OCI-LY3 (cell line): ENCODE data around the gene PLD5.

ENCODE experiments used
- H2AFZ ChIP-seq: fragments of 200-600, 300-600 bp; shearing (Covaris generic); 2 replicates; pipeline ENCODE4 v1.6.0; 2014; ENCODE audit warnings: antibody characterized with exemption, low read depth, low read length
- H3K27ac ChIP-seq: fragments of 200-600, 300-600 bp; sonication (generic); 2 replicates; pipeline ENCODE4 v1.5.1; 2014; ENCODE audit warnings: mild to moderate bottlenecking, low read length, moderate library complexity, mixed read lengths
- H3K27me3 ChIP-seq: fragments of 200-600, 300-600 bp; sonication (generic); 2 replicates; pipeline ENCODE4 v1.6.1; 2014; ENCODE audit warnings: low read depth, low read length, mixed read lengths
- H3K36me3 ChIP-seq: fragments of 200-600, 300-600 bp; sonication (generic); replicated peaks from 2 replicates; pipeline ENCODE3; 2014; ENCODE audit warnings: low read depth, low read length, mixed read lengths
- H3K4me1 ChIP-seq: fragments of 300-600, 200-600 bp; sonication (generic); 2 replicates; pipeline ENCODE4 v1.6.1; 2014; ENCODE audit warnings: low read length, mixed read lengths
- H3K4me2 ChIP-seq: fragments of 200-600, 300-600 bp; sonication (generic); 2 replicates; pipeline ENCODE4 v1.6.1; 2014; ENCODE audit warnings: low read length, mixed read lengths
- H3K4me3 ChIP-seq: fragments of 300-600, 200-600 bp; sonication (generic); 2 replicates; pipeline ENCODE4 v1.5.1; 2014; ENCODE audit warnings: antibody characterized with exemption, mild to moderate bottlenecking, low read length, moderate library complexity
- H3K79me2 ChIP-seq: fragments of 300-600, 200-600 bp; shearing (Covaris generic); 2 replicates; pipeline ENCODE4 v1.6.1; 2014; ENCODE audit warnings: mild to moderate bottlenecking, low read length, mixed read lengths
- H3K9ac ChIP-seq: fragments of 300-600, 200-600 bp; shearing (Covaris generic); 2 replicates; pipeline ENCODE4 v1.6.0; 2014; ENCODE audit warnings: mild to moderate bottlenecking, low read length, moderate library complexity
- H3K9me3 ChIP-seq: fragments of 200-600, 300-600 bp; shearing (Covaris generic); 2 replicates; pipeline ENCODE4 v1.6.1; 2014; ENCODE audit warnings: low read length, mixed read lengths; ENCODE audit not compliant: insufficient read depth
- H4K20me1 ChIP-seq: fragments of 200-600, 300-600 bp; sonication (generic); 2 replicates; pipeline ENCODE4 v1.6.1; 2016; ENCODE audit warnings: low read length, mixed read lengths; ENCODE audit not compliant: insufficient read depth
- CTCF ChIP-seq: fragments of 200-600, 300-600 bp; sonication (generic); IDR thresholded peaks from 2 replicates; pipeline ENCODE4 v1.5.1; 2014; ENCODE audit warnings: antibody characterized with exemption, low read length, low read depth
- EZH2phosphoT487 ChIP-seq: fragments of 200-600 bp; shearing (Covaris generic); IDR thresholded peaks from 2 replicates; pipeline ENCODE4 v1.6.1; 2018; ENCODE audit warnings: antibody characterized with exemption, mixed run types, low read depth

PLD5 gene

GRCh38 chr1:242199776-242200458, 324.6 kb downstream of the PLD5 start:
- H2AFZ ChIP-seq = no peak overlapping the region
- H3K4me3 ChIP-seq = no peak overlapping the region
- H3K27ac ChIP-seq = no peak overlapping the region
- H4K20me1 ChIP-seq = no peaks in the 10 kb centered on the region
- no peaks in the 10 kb centered on the region for H3K36me3 ChIP-seq
- no peaks in the 10 kb centered on the region for H3K79me2 ChIP-seq
- no peak overlapping the region for H3K9ac ChIP-seq
- H3K4me2 ChIP-seq = no peak overlapping the region
- TF ChIP-seq CTCF (no peak), EZH2phosphoT487 (no peak)
- H3K9me3 ChIP-seq = no peaks in the 10 kb centered on the region
- H3K4me1 ChIP-seq = no peaks in the 10 kb centered on the region
- H3K27me3 ChIP-seq = peaks cover 3% of the 10 kb centered on the region; the same call in 1 of the 2 replicates

- Histone ChIP-seq H3K9me3 (no peaks in the 10 kb centered on the region), H3K36me3 (no peaks in the 10 kb centered on the region), H3K9ac (no peak overlapping the region), H3K79me2 (no peaks in the 10 kb centered on the region), H3K4me1 (no peaks in the 10 kb centered on the region), H3K27ac (no peak overlapping the region), H3K4me2 (no peak overlapping the region), H4K20me1 (no peaks in the 10 kb centered on the region), H3K4me3 (no peak overlapping the region), H2AFZ (no peak overlapping the region), H3K27me3 (0 out of 2 replicates have a peak, but pooled peaks cover 3% of the 10 kb centered on the region)
- TF ChIP-seq CTCF (no peak), EZH2phosphoT487 (no peak)
Measured at GRCh38 chr1:242197907-242198820, 326.3 kb downstream of the PLD5 start.

GRCh38 chr1:242196914-242197313, 327.6 kb downstream of the PLD5 start:
- no peak for TF ChIP-seq EZH2phosphoT487
- no peak for TF ChIP-seq CTCF
- H3K4me2 ChIP-seq = no peak overlapping the region
- no peak overlapping the region for H3K9ac ChIP-seq
- no peaks in the 10 kb centered on the region for H3K79me2 ChIP-seq
- 0 out of 2 replicates have a peak, but pooled peaks cover 3% of the 10 kb centered on the region for H3K27me3 ChIP-seq
- H3K9me3 ChIP-seq = no peaks in the 10 kb centered on the region
- no peak overlapping the region for H2AFZ ChIP-seq
- H3K27ac ChIP-seq = no peak overlapping the region
- H3K36me3 ChIP-seq = no peaks in the 10 kb centered on the region
- no peak overlapping the region for H3K4me3 ChIP-seq
- no peaks in the 10 kb centered on the region for H4K20me1 ChIP-seq
- H3K4me1 ChIP-seq = no peaks in the 10 kb centered on the region

- Histone ChIP-seq H3K36me3 (no peaks in the 10 kb centered on the region), H3K4me3 (no peak overlapping the region), H2AFZ (no peak overlapping the region), H3K9me3 (no peaks in the 10 kb centered on the region), H3K4me1 (no peaks in the 10 kb centered on the region), H3K79me2 (no peaks in the 10 kb centered on the region), H3K27me3 (0 out of 2 replicates have a peak, but pooled peaks cover 3% of the 10 kb centered on the region), H3K27ac (no peak overlapping the region), H4K20me1 (no peaks in the 10 kb centered on the region), H3K4me2 (no peak overlapping the region), H3K9ac (no peak overlapping the region)
- TF ChIP-seq CTCF (no peak), EZH2phosphoT487 (no peak)
Measured at GRCh38 chr1:242196101-242196500, 328.4 kb downstream of the PLD5 start.
